GM19372 (cell line): ENCODE measurements around the gene RFNG.
"Not testable (repeated sequence)": the region's sequence is repeated elsewhere in the genome, so short reads cannot be mapped to it uniquely, and the experiment has no call there.

Experiments
- ATAC-seq: cut with Tn5 transposase; IDR thresholded peaks from one replicate; pipeline ENCODE4 v1.9.1; 2021; ENCODE audit warnings: mild to moderate bottlenecking, low read depth, moderate library complexity; ENCODE audit not compliant: unreplicated experiment

RFNG gene

DNA sequence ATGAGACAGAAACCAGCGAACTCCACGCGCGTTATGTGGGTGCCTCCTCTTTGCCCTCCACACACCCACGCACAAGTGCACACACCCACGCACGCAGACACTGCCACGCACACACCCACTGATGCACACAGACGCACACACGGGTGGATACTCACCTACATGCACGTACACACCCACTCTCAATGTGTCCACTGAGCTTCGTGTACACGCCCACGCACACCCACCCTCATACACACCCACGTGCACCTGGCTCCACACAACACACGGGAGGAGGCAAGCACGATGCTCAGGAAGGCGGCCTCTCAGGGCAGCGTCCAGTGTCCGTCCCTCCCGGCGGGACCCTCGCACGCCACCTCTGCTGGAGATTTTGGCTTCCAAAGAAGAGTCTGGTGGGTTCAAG, 4.2 kb downstream of the RFNG start:
- ATAC-seq, result no peak

DNA sequence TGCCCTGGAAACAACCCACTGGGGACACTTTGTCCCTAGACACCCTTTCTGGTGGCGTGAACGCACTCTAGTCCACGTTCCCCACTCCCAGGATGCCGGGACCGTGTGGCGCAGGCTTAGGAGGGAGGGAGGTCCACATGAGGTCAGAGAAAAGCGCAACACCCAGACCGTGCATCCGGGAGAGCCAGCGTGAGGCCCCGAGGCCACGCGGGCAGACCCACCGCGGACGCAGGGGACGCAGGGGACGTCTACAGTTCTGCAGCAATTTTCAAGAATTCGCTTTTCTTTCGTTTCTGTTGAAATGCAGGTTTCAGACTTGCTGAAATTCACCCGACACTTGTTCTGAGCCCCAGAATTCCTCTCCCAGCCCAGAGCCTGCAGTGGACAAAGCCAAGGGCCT, 4.7 kb downstream of the RFNG start:
- ATAC-seq, result no peak

DNA sequence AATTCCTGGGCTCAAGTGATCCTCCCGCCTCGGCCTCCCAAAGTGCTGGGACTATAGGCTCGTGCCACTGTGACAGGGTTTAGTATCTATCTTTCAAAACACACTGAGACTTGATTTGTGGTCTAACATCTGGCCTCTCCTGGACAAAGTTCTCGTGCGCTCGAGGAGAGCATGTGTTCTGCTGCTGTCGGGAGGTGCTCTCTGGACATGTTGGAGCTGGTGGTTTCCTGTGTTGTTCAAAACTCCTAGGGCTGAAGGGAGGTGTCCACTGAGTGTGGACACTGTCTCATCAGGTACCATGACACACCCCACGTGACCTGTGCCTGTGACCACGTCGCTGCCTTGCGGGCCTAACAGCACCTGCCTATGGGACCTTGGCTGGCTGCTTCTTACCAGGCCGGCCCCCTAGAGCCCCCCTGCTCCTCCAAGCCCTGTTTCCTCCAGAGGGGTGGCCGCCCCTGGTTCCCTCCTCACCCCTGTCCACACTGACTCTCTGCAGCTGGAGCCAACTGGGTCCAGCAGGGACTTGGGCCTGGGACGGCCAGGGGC, 5.6 kb downstream of the RFNG start:
- no peak for ATAC-seq

DNA sequence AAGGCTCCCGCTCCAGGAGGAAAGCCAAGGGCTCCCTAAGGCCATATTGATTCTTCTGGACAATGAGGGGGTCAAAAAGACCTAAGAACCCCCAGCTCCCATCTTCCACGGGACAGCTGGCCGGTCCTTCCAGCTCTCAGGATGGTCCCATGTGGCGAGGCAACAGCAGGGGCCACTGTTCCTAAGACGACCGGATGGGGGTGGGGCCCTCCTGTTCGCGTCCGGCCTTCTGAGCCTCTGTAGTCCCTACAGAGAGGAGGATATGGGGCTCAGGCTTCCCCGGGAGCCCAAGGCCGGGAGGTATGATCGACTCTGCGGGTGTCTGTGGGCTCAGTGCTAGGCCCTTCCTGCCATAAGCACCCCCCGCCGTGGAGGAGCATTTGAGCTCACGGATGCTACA, 8.1 kb downstream of the RFNG start:
- no peak for ATAC-seq

DNA sequence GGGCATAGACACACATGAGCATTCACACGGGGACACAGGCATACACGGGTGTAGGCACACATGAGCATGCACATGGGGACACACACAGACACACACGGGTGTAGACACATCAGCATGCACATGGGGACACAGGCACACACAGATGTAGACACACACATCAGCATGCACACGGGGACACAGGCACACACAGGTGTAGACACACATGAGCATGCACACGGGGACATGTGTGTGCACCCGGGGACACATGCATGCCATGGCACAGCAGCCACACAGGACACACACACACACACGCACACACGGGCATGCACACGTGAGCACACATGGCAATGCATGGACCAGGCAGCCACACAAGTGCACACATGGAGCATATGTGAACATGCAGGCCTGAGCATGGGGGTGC, 9.0 kb downstream of the RFNG start:
- ATAC-seq, result no peak

DNA sequence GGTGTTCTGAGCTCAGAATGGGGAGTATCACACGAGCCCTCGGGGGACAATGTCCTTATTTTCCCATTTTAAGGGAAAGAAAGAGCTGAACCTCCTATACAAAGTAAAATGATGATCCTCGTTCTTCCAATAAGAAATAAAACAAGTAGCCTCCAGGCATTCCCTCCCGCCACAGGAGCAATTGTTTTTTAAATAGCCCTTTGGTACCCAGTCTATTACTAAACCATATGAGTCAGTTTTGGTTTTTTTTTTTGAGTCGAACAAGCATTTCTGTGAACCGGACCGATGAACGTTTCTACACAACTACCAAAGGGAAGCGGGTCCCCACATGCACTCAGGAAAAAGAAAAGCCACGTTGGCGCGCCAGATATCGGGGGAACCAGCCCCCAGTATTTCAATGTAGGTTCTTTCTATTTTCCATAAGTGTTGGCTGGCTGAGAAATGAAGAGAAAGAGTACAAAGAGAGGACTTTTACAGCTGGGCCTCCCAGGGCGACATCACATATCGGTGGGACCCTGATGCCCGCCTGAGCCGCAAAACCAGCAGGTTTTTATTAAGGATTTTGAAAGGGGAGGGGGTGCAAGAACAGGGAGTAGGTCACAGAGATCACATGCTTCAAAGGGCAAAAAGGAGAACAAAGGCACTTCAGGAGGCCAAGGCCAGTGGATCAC, 10.3 kb downstream of the RFNG start:
- no peak for ATAC-seq

DNA sequence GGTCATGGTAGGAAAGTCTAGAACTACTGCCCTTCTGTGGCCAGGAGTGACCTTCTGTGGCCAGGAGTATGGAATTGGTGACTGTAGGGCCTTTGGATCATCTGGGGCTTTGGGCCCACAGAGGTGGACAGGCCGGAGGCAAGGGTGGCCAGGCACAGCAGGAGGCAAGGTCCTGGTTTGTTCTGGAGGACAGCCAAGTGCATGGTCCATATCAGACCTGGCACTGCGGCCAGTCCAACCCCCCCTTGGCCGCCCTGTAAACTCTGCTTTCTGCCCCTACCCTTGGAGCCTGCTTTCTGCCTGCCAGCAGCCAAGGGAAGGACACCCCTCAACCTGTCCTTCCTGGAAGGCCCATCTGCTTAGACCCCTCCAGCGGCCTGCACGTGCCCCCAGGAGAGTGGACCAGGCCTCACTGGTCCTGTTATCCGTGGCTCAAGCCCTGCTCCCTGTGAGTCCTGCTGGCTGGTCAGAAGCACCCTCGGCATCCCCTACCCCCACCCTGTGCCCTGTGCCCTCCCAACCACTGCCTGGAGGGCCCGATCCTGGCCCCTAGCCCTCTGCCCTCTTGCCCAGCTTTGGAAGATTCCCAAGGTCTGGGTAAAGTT, 11.8 kb downstream of the RFNG start:
- no peak for ATAC-seq

DNA sequence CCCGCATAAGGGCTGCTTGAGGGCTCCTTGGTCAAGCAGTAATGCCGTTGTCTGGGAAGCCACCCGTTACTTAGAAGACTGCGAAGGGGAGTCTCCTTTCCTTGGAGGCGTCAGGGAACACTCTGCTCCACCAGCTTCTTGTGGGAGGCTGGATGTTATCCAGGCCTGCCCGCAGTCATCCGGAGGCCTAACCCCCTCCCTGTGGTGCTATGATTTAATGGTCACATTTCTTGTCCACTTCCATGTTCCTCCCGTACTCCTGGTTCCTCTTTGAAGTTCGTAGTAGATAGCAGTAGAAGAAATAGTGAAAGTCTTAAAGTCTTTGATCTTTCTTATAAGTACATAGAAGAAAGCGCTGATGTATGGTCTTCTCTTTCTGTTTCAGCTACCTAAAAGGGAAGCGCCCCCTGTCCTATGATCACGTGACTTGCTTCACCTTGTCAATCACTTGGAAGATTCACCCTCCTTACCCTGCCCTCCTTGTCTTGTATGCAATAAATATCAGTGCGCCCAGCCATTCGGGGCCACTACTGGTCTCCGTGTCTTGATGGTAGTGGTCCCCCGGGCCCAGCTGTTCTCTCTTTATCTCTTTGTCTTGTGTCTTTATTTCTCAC, 12.7 kb downstream of the RFNG start:
- not testable (repeated sequence) for ATAC-seq

DNA sequence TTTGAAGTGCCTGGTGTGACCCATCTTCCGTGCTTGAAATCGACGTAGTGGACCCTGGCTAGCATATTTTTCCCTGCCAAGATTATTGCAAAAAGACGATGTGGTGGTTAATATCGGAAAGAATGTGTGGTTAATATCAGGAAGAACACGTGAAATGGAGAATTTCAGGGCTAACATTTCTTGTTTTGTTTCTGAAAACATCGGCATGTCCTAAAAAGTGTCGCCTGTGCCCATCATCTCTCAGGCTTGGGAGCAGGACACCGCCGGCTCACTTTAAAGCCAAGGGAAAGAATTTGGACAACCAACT, 13.8 kb downstream of the RFNG start:
- ATAC-seq, result no peak

DNA sequence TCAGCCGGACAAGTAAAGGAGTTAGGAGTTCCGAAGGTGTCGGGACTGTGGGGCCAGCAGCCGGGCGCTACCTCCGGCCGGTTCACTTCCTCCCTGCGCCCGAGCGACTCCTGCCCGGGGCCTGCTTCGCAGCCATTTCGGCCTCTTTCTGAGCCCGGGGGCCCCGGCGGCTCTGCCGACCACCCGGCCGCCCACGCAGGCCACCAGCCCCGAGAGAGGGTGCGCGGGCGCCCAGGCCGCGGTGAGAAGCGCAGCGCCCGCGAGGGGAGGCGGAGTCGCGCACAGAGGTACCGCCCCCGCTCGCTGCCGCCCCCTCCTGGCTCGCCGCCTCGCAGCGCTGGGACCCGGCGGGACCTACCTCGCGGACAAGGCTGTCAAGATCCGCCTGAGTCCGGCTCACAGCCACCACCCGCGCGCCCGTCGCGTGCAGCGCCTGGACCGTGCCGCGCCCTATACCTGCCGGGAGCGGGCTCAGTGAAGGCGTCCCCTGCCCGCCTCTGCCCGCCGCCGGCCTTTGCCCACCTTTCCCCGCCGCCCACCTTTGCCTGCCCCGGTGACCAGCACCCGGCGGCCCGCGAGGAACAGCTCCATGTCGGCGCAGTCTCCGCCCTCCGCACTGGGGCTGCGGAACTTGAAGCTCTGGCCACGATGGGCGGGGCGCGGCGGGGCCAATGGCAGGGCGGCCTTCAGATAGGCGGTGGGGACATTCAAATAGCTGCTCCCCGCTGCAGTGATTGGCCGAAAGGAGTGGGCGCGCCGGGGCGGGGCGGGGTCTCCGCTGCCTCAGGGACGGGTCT, 14.3 kb downstream of the RFNG start, which contains the start of gene DCXR:
Gene DCXR, minus strand, starts transcription at position 606 of the 797 bp plus-strand sequence. Its CDS starts 15 bp downstream, at position 591.
- peak; percentile 85 for ATAC-seq

DNA sequence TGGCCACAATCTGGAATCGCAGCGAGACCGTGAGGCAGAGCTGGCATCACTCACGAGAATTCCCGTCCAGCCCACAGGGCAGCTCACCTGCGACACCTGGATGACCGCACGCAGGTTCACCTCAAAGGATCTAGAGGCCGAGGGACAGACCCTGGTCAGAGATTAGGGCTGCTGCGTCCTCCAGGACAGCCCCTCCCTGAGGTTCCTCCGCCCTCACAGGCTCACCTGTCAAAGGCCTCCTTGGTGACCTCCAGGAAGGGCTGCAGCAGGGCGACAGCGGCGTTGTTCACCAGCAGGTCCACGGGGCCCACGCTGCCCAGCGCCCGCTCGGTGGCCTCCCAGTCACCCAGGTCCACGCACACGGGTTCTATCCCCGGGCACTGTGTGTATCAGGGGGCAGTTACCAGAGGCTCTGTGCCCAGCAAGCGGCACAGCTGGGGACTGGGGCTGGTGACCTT, 14.9 kb downstream of the RFNG start:
- ATAC-seq, result no peak

DNA sequence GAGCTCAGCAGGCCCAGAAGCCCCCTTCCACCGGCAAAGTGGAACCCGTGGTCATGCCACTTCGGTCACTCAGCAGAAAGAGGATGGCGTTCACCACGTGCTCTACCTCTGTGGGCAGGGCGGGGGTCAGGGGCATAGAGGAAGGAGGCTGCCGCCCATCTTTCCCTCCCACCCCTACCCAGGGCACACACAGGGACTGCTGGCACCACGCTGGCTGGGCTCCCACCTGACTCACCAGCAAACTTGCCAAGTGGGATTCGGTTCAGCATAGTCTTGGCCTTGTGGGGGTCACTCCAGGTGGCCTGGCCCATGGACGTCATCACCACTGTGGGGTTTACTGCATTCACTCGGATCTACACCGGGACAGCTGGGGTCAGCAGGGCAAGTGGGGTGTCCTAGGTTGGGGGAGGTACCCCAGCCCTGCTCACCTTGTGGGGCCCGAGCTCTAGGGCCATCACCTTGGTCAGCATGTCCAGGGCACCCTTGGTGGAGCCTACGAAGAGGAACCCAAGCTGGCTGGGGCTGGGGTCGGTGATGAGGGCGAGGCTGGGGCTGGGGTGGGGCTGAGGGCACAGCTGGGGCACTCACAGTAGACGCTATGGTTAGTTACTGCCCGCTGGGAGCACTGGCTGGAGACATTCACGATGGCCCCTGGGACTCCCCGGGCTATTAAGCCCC, 15.5 kb downstream of the RFNG start:
- no peak for ATAC-seq

DNA sequence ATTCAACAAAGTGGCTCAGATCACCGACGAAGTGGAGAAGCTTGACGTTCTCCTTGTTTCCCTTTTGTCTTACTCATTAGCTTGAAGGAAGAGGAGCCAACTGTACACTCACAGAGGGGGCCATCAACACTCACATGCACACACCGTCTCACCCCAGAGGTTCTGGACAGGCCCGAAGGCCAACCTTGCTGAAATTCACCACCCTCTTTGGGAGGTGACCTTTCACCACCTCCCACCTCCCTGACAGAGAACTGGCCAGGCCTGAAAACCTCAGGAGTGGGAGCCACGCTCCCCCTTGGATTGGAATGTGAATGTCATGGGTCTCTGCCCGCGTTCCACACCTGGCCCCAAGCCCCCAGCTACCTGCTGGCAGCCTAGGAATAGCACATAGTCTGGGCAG, 16.1 kb downstream of the RFNG start:
- no peak for ATAC-seq

DNA sequence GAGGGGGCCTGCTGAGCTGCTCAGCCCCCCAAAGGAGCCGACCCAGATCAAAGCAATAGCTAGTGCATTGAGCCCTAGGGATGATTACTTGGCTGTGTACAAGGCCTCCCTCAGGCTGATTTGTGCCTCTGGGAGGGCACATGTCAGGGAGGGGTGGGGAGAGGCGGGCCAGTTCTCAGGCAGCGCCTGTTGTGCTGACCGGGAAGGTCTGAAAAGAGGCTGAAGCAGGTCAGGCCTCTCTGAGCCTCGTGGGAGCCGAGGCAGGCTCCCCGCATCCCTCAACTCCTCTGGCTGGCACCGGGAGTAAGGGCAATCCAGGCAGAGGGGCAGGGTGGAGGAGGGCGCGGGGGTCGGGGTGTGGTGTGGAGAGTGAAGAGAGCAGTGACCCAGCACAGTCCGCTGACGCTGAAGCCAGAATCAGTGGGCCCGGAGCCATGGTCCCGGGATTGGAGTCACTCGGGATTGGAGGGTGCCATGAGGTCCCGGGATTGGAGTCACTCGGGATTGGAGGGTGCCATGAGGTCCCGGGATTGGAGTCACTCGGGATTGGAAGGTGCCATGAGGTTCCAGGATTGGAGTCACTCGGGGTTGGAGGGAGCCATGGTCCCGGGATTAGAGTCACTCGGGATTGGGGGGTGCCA, 17.1 kb downstream of the RFNG start:
- no peak for ATAC-seq

DNA sequence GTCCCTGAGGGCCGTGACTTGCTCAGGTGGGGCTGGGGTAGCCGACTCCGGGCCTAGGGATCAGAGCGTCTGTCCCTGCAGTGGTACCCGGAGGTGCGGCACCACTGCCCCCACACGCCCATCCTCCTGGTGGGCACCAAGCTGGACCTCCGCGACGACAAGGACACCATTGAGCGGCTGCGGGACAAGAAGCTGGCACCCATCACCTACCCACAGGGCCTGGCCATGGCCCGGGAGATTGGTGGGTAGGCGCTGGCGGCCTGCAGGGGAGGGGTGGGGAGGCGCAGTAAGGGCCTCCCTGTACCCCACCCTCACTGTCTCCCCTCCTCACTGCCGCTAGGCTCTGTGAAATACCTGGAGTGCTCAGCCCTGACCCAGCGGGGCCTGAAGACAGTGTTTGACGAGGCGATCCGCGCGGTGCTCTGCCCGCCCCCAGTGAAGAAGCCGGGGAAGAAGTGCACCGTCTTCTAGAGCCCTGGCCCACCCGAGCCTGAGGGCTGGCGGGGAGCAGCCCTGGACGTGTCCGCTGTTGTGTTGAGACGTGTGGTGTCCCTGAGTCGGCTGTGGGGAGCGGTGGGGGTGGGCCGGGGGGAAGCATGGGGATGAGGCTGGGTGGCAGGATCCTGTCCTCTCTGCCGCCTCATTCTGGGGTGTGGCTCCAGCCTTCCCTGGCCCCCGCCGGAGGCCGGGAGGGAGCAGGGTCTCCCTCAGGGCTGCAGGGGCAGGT, 18.1 kb downstream of the RFNG start:
- ATAC-seq, result no peak

DNA sequence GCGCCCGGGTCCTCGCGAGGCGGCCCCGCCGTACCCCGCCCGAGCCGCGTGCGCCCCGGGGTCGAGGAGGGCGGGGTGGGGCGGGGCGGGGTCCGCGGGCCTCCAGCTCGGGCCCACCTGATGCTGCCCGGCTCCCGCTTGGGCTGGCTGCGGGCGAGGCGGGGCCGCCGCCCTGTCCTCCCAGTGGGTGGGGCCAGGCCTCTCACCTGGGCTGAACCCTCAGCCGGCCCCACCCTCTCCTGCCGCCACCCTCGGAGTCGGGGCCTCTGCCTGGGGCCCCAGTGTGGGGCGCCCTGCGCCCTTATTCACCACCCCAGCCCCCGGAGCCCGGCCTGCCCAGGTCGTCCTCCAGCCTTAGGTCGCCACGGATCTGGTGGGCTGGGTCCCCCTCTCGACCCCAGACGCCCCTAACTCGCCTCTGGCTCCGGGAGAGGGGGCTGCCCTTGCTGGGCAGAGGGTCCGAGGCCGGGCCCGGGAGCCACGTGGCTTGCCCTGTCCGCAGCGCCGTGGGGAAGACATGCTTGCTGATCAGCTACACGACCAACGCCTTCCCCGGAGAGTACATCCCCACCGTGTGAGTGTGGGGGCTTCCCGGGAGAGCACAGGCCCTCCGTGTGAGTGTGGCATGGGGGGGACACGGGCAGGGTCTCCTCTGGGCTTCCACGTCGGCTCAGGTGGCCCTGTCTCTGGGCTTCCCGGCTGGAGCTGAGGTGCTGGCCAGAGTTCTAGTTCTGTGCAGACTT, 19.6 kb downstream of the RFNG start:
- no peak for ATAC-seq

DNA sequence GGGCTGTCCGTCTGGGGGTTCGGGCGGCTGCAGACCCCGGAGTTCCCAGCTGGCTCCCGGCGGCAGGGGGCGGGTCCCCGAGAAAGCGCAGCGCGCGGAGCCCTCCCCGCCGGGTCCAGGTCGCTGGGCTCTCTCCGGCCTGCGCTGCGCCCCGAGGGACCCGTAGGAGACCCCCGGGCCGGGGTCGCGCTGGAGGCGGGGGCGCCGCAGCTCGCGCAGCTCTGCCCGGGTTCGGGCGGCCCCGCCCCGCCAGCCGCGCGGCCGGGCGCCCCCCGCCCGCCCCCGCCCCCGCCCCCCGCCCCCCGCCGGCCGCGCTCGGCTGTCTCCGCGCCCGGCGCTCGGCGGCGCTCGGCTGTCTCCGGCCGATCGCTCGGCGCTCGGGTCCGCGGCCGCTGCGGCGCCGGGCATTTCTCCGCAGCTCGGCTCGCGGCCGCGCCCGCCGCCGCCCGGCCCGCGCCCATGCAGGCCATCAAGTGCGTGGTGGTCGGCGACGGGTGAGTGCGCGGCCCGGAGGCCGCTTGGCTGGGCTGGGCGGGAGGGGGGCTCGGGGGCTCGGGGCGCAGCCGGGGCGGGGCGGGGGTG, 20.2 kb downstream of the RFNG start, which contains the start of gene RAC3:
Gene RAC3, plus strand, starts transcription at position 376 of the 582 bp plus-strand sequence. Its CDS starts 84 bp downstream, at position 460.
- ATAC-seq, result no peak
